SK-N-SH (cell line): ENCODE measurements around the gene POU6F2. TPM values are rescaled to one million over a fixed set of nuclear protein-coding genes. Genes with fewer than 3 reads are reported as not detected.

Experiments
- CTCF ChIA-PET: fragments of 300-600, 350-600 bp; formaldehyde crosslinking; extraction: SDS; loops from one replicate; lab custom pipeline; 2021; lab: Yijun Ruan, JAX
- POLR2A ChIA-PET: fragments of 350-600 bp; sonication (Branson Sonifier 250); formaldehyde crosslinking; extraction: SDS; loops from one replicate; lab custom pipeline; 2020; ENCODE audit warnings: antibody characterized with exemption, inconsistent platforms; lab: Yijun Ruan, JAX
- DNase-seq: peaks from one replicate; pipeline ENCODE4 v3.0.0; 2012
- H2AFZ ChIP-seq: fragments of 200-600 bp; sonication (generic); 2 replicates; pipeline ENCODE4 v1.8.1; 2016; ENCODE audit warnings: antibody characterized with exemption, mild to moderate bottlenecking, low read depth
- H3F3A ChIP-seq: fragments of 200-600 bp; sonication (generic); replicated peaks from 2 replicates; pipeline ENCODE3; 2016; ENCODE audit warnings: antibody characterized with exemption, mild to moderate bottlenecking; ENCODE audit not compliant: insufficient read depth
- H3K27ac ChIP-seq, 2 experiments: fragments of 200-500 bp in 1 of 2; fragments of 200-600 bp in 1 of 2; sonication (Bioruptor generic) in 1 of 2; sonication (generic), shearing (Covaris generic) in 1 of 2; 2 replicates each; pipeline versions ENCODE4 v1.5.1 to v1.6.1; 2014 to 2016; ENCODE audit warnings: low read depth in 2 of 2, inconsistent platforms in 1 of 2, low read length in 1 of 2, mild to moderate bottlenecking in 1 of 2, mixed read lengths in 1 of 2
- H3K27me3 ChIP-seq: fragments of 200-600 bp; sonication (generic), shearing (Covaris generic); 2 replicates; pipeline ENCODE4 v1.6.1; 2016; ENCODE audit warnings: mixed run types; ENCODE audit not compliant: insufficient read depth
- H3K36me3 ChIP-seq, 2 experiments: fragments of 200-500 bp in 1 of 2; fragments of 200-600 bp in 1 of 2; sonication (Bioruptor generic) in 1 of 2; sonication (generic) in 1 of 2; replicated peaks in 1 of 2; 2 replicates each; pipeline versions ENCODE3 to v1.5.1; 2014 to 2016; ENCODE audit warnings: low read length in 1 of 2, mild to moderate bottlenecking in 1 of 2; ENCODE audit not compliant: insufficient read depth in 2 of 2, control insufficient read depth in 1 of 2
- H3K4me1 ChIP-seq, 2 experiments: fragments of 200-500 bp in 1 of 2; fragments of 200-600 bp in 1 of 2; sonication (Bioruptor generic) in 1 of 2; sonication (generic), shearing (Covaris generic) in 1 of 2; 2 replicates each; pipeline versions ENCODE4 v1.5.1 to v1.6.1; 2014 to 2016; ENCODE audit warnings: low read depth in 1 of 2, low read length in 1 of 2, mixed run types in 1 of 2; ENCODE audit not compliant: insufficient read depth in 2 of 2, control insufficient read depth in 1 of 2
- H3K4me2 ChIP-seq: fragments of 200-600 bp; sonication (generic), shearing (Covaris generic); 2 replicates; pipeline ENCODE4 v1.6.1; 2017; ENCODE audit warnings: mixed run types
- H3K4me3 ChIP-seq, 2 experiments: fragments of 200-500 bp in 1 of 2; fragments of 200-600 bp in 1 of 2; sonication (Bioruptor generic) in 1 of 2; sonication (generic), shearing (Covaris generic) in 1 of 2; 2 replicates each; pipeline versions ENCODE4 v1.5.1 to v1.8.1; 2014 to 2016; ENCODE audit warnings: low read depth in 2 of 2, inconsistent platforms in 1 of 2, low read length in 1 of 2, mild to moderate bottlenecking in 1 of 2, mixed read lengths in 1 of 2, moderate library complexity in 1 of 2
- H3K79me2 ChIP-seq: fragments of 200-600 bp; sonication (generic); 2 replicates; pipeline ENCODE4 v1.8.1; 2017; ENCODE audit warnings: mild to moderate bottlenecking; ENCODE audit not compliant: insufficient read depth
- H3K9ac ChIP-seq: fragments of 200-600 bp; sonication (generic); 2 replicates; pipeline ENCODE4 v1.6.1; 2017; ENCODE audit warnings: mixed run types
- H3K9me2 ChIP-seq: fragments of 200-600 bp; sonication (generic); 2 replicates; pipeline ENCODE4 v1.6.1; 2017; ENCODE audit warnings: mixed run types
- H3K9me3 ChIP-seq: fragments of 200-600 bp; sonication (generic); 2 replicates; pipeline ENCODE4 v1.6.1; 2017; ENCODE audit warnings: mixed run types, mild to moderate bottlenecking, moderate library complexity
- H4K20me1 ChIP-seq: fragments of 200-600 bp; sonication (generic); 2 replicates; pipeline ENCODE4 v1.6.1; 2017; ENCODE audit warnings: mild to moderate bottlenecking, mixed run types; ENCODE audit not compliant: insufficient read depth
- FOXJ3 ChIP-seq: sonication (generic); formaldehyde crosslinking; IDR thresholded peaks from 2 replicates; pipeline ENCODE4 v1.5.1; 2020; ENCODE audit warnings: mild to moderate bottlenecking, missing genetic modification reagents
- FOXM1 ChIP-seq: IDR thresholded peaks from 2 replicates; pipeline ENCODE4 v1.4.0; 2012; ENCODE audit warnings: low read depth, mild to moderate bottlenecking
- GABPA ChIP-seq: IDR thresholded peaks from 2 replicates; pipeline ENCODE4 v1.4.0; 2012; ENCODE audit warnings: low read depth, mild to moderate bottlenecking
- JUND ChIP-seq: IDR thresholded peaks from 2 replicates; pipeline ENCODE4 v1.4.0; 2012
- MEF2A ChIP-seq: IDR thresholded peaks from 2 replicates; pipeline ENCODE4 v1.4.0; 2012; ENCODE audit warnings: low read depth, borderline replicate concordance
- MXI1 ChIP-seq: IDR thresholded peaks from 2 replicates; pipeline ENCODE4 v1.6.1; 2012; ENCODE audit warnings: mild to moderate bottlenecking, low read depth, low read length, improper control_type of control experiment
- POLR2AphosphoS5 ChIP-seq: IDR thresholded peaks from 2 replicates; pipeline ENCODE4 v1.6.1; 2012; ENCODE audit warnings: low read depth, low read length
- RAD21 ChIP-seq: IDR thresholded peaks from 2 replicates; pipeline ENCODE4 v1.6.1; 2012; ENCODE audit warnings: mild to moderate bottlenecking, low read length
- SMC3 ChIP-seq: IDR thresholded peaks from 2 replicates; pipeline ENCODE4 v1.6.1; 2012; ENCODE audit warnings: low read depth, low read length, improper control_type of control experiment
- TAF1 ChIP-seq: IDR thresholded peaks from 2 replicates; pipeline ENCODE4 v1.6.1; 2012; ENCODE audit warnings: low read depth, mild to moderate bottlenecking, low read length, moderate library complexity, borderline replicate concordance
- YY1 ChIP-seq: IDR thresholded peaks from 2 replicates; pipeline ENCODE4 v1.4.0; 2012; ENCODE audit warnings: low read depth, mild to moderate bottlenecking
- WGBS: methylation state at CpG from one replicate; pipeline ENCODE4 v1.1.6; 2017; ENCODE audit warnings: low lambda C conversion rate; 5-methylcytosine and 5-hydroxymethylcytosine counted together
- polyA plus RNA-seq, 3 experiments: library from polyadenylated mRNA; depleted of rRNA; stranded (reverse); fragments of >200 nt; gene quantifications; 2 replicates each; pipeline ENCODE4 v1.2.3, GENCODE V29; 2012
- TF ChIP-seq, protein P1 (sequence below): IDR thresholded peaks from 2 replicates; pipeline ENCODE4 v1.4.0; 2012; ENCODE audit warnings: low read depth, borderline replicate concordance
- TF ChIP-seq, protein P2 (sequence below): IDR thresholded peaks from 2 replicates; pipeline ENCODE4; 2012
- TF ChIP-seq, protein P3 (sequence below): IDR thresholded peaks from 2 replicates; pipeline ENCODE4 v1.4.0; 2012; ENCODE audit warnings: low read depth
- TF ChIP-seq, protein P4 (sequence below): fragments of 200-600 bp; sonication (generic); IDR thresholded peaks from 2 replicates; pipeline ENCODE4 v1.6.1; 2017; ENCODE audit warnings: antibody characterized with exemption, mild to moderate bottlenecking, moderate library complexity

Gene POU6F2
- polyA plus RNA-seq, 1 of the 3 experiments (the other 2 are of a cell fraction) = under 0.01 TPM

DNA sequence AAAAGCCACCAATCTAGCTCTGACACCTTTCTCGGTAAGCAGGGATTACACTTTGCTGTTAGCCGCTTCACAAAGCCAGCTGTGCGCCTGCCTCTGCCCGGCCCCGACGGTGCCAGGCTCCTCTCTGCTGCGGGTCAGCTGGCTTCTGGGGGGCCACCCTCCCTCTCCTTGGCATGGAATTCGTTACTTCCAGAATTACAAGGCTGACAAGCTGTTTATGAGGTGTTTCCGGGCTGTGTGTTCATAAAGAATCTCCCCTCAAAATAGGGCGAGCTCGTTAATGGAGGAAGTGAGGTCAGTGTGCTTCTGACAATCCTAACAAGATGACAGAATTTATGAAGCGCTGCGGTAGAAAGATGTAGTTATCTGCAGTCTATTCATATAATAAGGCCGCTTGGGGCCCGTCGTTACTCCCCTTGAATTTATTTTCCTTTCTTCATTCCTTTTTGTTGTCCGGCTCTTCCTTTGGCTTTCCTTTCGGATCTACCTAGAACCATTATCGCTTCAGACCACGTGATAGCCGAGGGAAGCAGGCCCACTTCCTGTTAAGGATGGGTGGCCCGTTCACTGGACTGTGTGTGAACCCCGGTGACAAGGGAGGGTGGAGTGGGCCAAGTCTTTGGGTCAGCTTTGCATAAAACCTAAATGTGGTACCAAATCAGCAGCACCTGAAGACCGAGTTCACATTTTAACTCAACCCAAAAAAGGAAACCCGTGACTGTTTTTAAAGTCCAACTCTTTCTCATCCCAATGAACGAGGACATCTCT is 315.5 kb downstream of the POU6F2 start:
- no peak for DNase-seq
- CTCF ChIA-PET = no interaction called here
- Histone ChIP-seq H3K27ac (no peak overlapping the region), H3K9ac (no peak overlapping the region), H3K9me2 (no peaks in the 10 kb centered on the region), H3F3A (no peaks in the 10 kb centered on the region), H3K36me3 (no peaks in the 10 kb centered on the region), H4K20me1 (no peaks in the 10 kb centered on the region), H3K4me2 (no peak overlapping the region), H2AFZ (no peak overlapping the region), H3K4me3 (no peak overlapping the region), H3K4me1 (no peaks in the 10 kb centered on the region), H3K9me3 (no peaks in the 10 kb centered on the region), H3K27me3 (peaks cover 16% of the 10 kb centered on the region; the same call in 1 of the 2 replicates), H3K79me2 (no peaks in the 10 kb centered on the region)
- no peak for TF ChIP-seq GABPA
- TF ChIP-seq FOXJ3 = no peak
- no peak for TF ChIP-seq RAD21
- no peak for TF ChIP-seq MXI1
- no peak for TF ChIP-seq MEF2A
- TF ChIP-seq JUND = no peak
- TF ChIP-seq, protein P1, sequence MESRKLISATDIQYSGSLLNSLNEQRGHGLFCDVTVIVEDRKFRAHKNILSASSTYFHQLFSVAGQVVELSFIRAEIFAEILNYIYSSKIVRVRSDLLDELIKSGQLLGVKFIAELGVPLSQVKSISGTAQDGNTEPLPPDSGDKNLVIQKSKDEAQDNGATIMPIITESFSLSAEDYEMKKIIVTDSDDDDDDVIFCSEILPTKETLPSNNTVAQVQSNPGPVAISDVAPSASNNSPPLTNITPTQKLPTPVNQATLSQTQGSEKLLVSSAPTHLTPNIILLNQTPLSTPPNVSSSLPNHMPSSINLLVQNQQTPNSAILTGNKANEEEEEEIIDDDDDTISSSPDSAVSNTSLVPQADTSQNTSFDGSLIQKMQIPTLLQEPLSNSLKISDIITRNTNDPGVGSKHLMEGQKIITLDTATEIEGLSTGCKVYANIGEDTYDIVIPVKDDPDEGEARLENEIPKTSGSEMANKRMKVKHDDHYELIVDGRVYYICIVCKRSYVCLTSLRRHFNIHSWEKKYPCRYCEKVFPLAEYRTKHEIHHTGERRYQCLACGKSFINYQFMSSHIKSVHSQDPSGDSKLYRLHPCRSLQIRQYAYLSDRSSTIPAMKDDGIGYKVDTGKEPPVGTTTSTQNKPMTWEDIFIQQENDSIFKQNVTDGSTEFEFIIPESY = no peak
- TF ChIP-seq, protein P2, sequence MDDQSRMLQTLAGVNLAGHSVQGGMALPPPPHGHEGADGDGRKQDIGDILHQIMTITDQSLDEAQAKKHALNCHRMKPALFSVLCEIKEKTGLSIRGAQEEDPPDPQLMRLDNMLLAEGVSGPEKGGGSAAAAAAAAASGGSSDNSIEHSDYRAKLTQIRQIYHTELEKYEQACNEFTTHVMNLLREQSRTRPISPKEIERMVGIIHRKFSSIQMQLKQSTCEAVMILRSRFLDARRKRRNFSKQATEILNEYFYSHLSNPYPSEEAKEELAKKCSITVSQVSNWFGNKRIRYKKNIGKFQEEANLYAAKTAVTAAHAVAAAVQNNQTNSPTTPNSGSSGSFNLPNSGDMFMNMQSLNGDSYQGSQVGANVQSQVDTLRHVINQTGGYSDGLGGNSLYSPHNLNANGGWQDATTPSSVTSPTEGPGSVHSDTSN = no peak
- POLR2A ChIA-PET = no interaction called here
- 31% methylated on average over 26 of the region's 26 CpGs for WGBS

DNA sequence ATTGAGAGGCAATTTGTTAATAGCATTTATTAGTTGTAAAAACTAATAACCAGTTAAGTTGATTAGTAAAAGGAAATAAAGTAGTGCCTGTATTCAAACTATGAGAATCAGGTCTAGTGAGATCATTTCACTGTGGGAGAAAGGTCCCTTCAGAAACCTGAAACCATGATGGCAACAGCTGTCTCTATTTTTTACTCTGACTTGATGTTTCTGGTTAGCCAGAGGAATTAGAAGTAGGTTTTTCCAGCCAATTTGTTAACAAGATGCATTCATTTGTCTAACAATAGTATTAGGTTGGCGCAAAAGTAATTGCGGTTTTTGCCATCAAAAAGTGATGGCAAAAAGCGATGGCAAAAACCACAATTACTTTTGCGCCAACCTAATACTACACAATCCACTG is 316.3 kb downstream of the POU6F2 start:
- ChIA-PET POLR2A (no interaction called here), CTCF (no interaction called here)
- no peak overlapping the region for H3K27ac ChIP-seq
- no peaks in the 10 kb centered on the region for H3K9me2 ChIP-seq
- TF ChIP-seq FOXM1 = no peak
- no peak for TF ChIP-seq YY1
- TF ChIP-seq, protein P2 = no peak
- no peak for TF ChIP-seq SMC3
- TF ChIP-seq, protein P3, sequence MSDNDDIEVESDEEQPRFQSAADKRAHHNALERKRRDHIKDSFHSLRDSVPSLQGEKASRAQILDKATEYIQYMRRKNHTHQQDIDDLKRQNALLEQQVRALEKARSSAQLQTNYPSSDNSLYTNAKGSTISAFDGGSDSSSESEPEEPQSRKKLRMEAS = no peak
- no peak for TF ChIP-seq TAF1
- TF ChIP-seq RAD21 = no peak
- TF ChIP-seq POLR2AphosphoS5 = no peak
- TF ChIP-seq, protein P4, sequence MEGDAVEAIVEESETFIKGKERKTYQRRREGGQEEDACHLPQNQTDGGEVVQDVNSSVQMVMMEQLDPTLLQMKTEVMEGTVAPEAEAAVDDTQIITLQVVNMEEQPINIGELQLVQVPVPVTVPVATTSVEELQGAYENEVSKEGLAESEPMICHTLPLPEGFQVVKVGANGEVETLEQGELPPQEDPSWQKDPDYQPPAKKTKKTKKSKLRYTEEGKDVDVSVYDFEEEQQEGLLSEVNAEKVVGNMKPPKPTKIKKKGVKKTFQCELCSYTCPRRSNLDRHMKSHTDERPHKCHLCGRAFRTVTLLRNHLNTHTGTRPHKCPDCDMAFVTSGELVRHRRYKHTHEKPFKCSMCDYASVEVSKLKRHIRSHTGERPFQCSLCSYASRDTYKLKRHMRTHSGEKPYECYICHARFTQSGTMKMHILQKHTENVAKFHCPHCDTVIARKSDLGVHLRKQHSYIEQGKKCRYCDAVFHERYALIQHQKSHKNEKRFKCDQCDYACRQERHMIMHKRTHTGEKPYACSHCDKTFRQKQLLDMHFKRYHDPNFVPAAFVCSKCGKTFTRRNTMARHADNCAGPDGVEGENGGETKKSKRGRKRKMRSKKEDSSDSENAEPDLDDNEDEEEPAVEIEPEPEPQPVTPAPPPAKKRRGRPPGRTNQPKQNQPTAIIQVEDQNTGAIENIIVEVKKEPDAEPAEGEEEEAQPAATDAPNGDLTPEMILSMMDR = no peak
- H4K20me1 ChIP-seq = no peaks in the 10 kb centered on the region
- H2AFZ ChIP-seq = no peak overlapping the region
- no peaks in the 10 kb centered on the region for H3K79me2 ChIP-seq
- WGBS = 69% methylated on average over 4 of the region's 4 CpGs
- DNase-seq = no peak
- no peaks in the 10 kb centered on the region for H3F3A ChIP-seq
- no peak overlapping the region for H3K4me2 ChIP-seq
- no peaks in the 10 kb centered on the region for H3K4me1 ChIP-seq
- H3K4me3 ChIP-seq = no peak overlapping the region
- no peak overlapping the region for H3K9ac ChIP-seq
- H3K36me3 ChIP-seq = no peaks in the 10 kb centered on the region
- no peaks in the 10 kb centered on the region for H3K9me3 ChIP-seq
- H3K27me3 ChIP-seq = peaks cover 16% of the 10 kb centered on the region; the same call in 1 of the 2 replicates
